Gastroesophageal sphincter (tissue), 3 donors: ENCODE measurements around the gene NDUFS4.

Experiments used
- EP300 ChIP-seq: sonication (generic); formaldehyde crosslinking; IDR thresholded peaks from one replicate; pipeline ENCODE4 v1.6.1; 2017; ENCODE audit warnings: antibody characterized with exemption, mild to moderate bottlenecking
- POLR2A ChIP-seq, 2 donors: fragments of 450-650 bp; IDR thresholded peaks; one replicate each; pipeline ENCODE4 v1.6.1; 2017; ENCODE audit warnings: antibody characterized with exemption in 2 of 2, mild to moderate bottlenecking in 2 of 2, moderate library complexity in 1 of 2
- POLR2AphosphoS5 ChIP-seq: sonication (generic); formaldehyde crosslinking; IDR thresholded peaks from one replicate; pipeline ENCODE4 v1.6.1; 2017; ENCODE audit warnings: antibody characterized with exemption
- TF ChIP-seq, protein P1 (sequence below), 4 experiments: fragments of 200-600 bp in 2 of 4; fragments of 450-650 bp in 2 of 4; sonication (generic) in 1 of 4; IDR thresholded peaks; one replicate each; pipeline ENCODE4 v1.5.1; 2017 to 2019; ENCODE audit warnings: antibody characterized with exemption in 4 of 4, mild to moderate bottlenecking in 2 of 4, moderate library complexity in 2 of 4

- TF ChIP-seq, protein P1, sequence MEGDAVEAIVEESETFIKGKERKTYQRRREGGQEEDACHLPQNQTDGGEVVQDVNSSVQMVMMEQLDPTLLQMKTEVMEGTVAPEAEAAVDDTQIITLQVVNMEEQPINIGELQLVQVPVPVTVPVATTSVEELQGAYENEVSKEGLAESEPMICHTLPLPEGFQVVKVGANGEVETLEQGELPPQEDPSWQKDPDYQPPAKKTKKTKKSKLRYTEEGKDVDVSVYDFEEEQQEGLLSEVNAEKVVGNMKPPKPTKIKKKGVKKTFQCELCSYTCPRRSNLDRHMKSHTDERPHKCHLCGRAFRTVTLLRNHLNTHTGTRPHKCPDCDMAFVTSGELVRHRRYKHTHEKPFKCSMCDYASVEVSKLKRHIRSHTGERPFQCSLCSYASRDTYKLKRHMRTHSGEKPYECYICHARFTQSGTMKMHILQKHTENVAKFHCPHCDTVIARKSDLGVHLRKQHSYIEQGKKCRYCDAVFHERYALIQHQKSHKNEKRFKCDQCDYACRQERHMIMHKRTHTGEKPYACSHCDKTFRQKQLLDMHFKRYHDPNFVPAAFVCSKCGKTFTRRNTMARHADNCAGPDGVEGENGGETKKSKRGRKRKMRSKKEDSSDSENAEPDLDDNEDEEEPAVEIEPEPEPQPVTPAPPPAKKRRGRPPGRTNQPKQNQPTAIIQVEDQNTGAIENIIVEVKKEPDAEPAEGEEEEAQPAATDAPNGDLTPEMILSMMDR (IDR thresholded peaks at IDR 0.05) = no peak
- TF ChIP-seq POLR2A (IDR thresholded peaks at IDR 0.05) (no peak), EP300 (no peak), POLR2AphosphoS5 (no peak)
Observed at GRCh38 chr5:53520813-53521212, 39.6 kb upstream of the NDUFS4 start.
